Fibroblast of lung (primary cell): Measurements from ENCODE around the gene SECISBP2L. TPM values are rescaled to one million over a fixed set of nuclear protein-coding genes. Genes with fewer than 3 reads are reported as not detected.

Experiments
- DNase-seq, 2 donors: peaks; one replicate each; pipeline versions ENCODE4 v3.0.0 to v3.0.0-alpha.2; 2010; ENCODE audit warnings: low read depth in 2 of 2
- H2AFZ ChIP-seq: 2 replicates; pipeline ENCODE4 v1.5.1; 2012; ENCODE audit warnings: low read length, control low read depth, inconsistent platforms
- H3K27ac ChIP-seq: 2 replicates; pipeline ENCODE4 v1.5.1; 2011; ENCODE audit warnings: low read length, control low read depth; ENCODE audit not compliant: insufficient read depth
- H3K27me3 ChIP-seq: 2 replicates; pipeline ENCODE4 v1.5.1; 2011; ENCODE audit warnings: mild to moderate bottlenecking, low read length; ENCODE audit not compliant: control insufficient read depth, insufficient read depth
- H3K36me3 ChIP-seq: 2 replicates; pipeline ENCODE4 v1.5.1; 2011; ENCODE audit warnings: low read length; ENCODE audit not compliant: control insufficient read depth, insufficient read depth
- H3K4me1 ChIP-seq: 2 replicates; pipeline ENCODE4 v1.5.1; 2011; ENCODE audit warnings: low read length; ENCODE audit not compliant: control insufficient read depth, insufficient read depth; ENCODE audit errors: extremely low read depth
- H3K4me2 ChIP-seq: 2 replicates; pipeline ENCODE4 v1.5.1; 2011; ENCODE audit warnings: low read length, control low read depth; ENCODE audit not compliant: insufficient read depth; ENCODE audit errors: extremely low read depth
- H3K4me3 ChIP-seq, 4 experiments: fragments of 200-600 bp in 1 of 4; sonication (generic) in 1 of 4; replicated peaks in 1 of 4; 2 replicates each; pipeline ENCODE4 v1.5.1; 2011 to 2016; ENCODE audit warnings: low read length in 4 of 4, low read depth in 3 of 4, mild to moderate bottlenecking in 3 of 4, control low read depth in 2 of 4, inconsistent platforms in 1 of 4, mixed read lengths in 1 of 4; ENCODE audit not compliant: insufficient read depth in 1 of 4; ENCODE audit errors: control extremely low read depth in 1 of 4
- H3K79me2 ChIP-seq: 2 replicates; pipeline ENCODE4 v1.5.1; 2012; ENCODE audit warnings: mild to moderate bottlenecking, low read length, inconsistent platforms; ENCODE audit not compliant: control insufficient read depth, insufficient read depth
- H3K9ac ChIP-seq: 2 replicates; pipeline ENCODE4 v1.5.1; 2011; ENCODE audit warnings: mild to moderate bottlenecking, low read length, control low read depth; ENCODE audit not compliant: insufficient read depth
- H3K9me3 ChIP-seq: 2 replicates; pipeline ENCODE4 v1.5.1; 2012; ENCODE audit warnings: low read depth, low read length; ENCODE audit not compliant: control insufficient read depth, insufficient read depth
- H4K20me1 ChIP-seq: 2 replicates; pipeline ENCODE4 v1.5.1; 2011; ENCODE audit warnings: low read length; ENCODE audit not compliant: control insufficient read depth, insufficient read depth; ENCODE audit errors: extremely low read depth
- EZH2 ChIP-seq: IDR thresholded peaks from 2 replicates; pipeline ENCODE4 v1.5.1; 2012; ENCODE audit warnings: low read length, control low read depth, mild to moderate bottlenecking; ENCODE audit errors: missing control alignments
- polyA plus RNA-seq, 2 donors: library from polyadenylated mRNA; depleted of rRNA in 1 of 2; stranded (reverse) in 1 of 2; unstranded in 1 of 2; fragments of >200 nt; gene quantifications; 2 replicates each; pipeline ENCODE4 v1.2.1, GENCODE V29; 2011 to 2012; ENCODE audit warnings: missing spikeins in 1 of 2
- total RNA-seq: library from RNA; depleted of rRNA; stranded (reverse); fragments of >200 nt; gene quantifications from 2 replicates; pipeline ENCODE4 v1.2.1, GENCODE V29; 2014
- TF ChIP-seq, protein P1 (sequence below), 2 donors: IDR thresholded peaks in 1 of 2; conservative IDR thresholded peaks in 1 of 2; 1 replicate in 1 of 2; 2 replicates in 1 of 2; pipeline ENCODE4 v1.5.1; 2011 to 2012; ENCODE audit warnings: low read length in 2 of 2, control low read depth in 1 of 2, inconsistent platforms in 1 of 2, low read depth in 1 of 2, mild to moderate bottlenecking in 1 of 2

Gene SECISBP2L
- total and polyA plus RNA-seq, 2 donors (not counting 1 experiment from before 2014, with no cell fraction given) = 25.7 to 44.3 TPM

DNA sequence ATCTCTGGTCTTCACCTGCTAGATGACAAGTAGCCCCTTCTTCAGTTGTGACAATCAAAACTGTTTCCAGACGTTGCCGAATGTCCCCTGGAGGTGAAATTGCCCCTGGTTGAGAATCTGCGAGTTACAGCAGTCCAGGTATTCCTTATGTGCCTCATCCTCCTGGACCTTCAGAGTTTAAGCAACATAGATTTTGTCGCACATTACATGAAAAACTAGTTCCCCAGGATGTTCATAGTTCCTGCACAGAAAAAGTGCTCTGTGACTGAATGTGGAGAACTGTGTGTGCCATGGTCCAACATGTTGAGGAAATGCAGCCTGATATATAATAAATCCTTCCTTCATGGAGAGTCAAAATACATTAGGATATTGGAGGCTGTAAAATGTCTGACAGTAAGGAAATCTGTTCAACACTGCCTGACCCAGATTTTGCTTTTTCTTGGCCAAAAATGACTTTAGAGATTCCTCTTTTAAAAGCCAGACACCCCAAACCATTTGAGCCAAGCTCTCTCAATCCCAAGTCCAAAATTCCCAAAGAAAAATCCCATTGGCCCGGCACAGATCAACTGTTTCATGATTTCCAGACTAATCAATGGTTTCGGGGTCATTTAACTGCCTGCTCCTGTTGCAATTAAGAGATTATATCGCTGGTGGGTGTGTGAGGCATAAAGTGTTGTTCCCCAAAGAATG, 62.1 kb downstream of the SECISBP2L start:
- H3K27ac ChIP-seq = no peak overlapping the region
- no peaks in the 10 kb centered on the region for H3K36me3 ChIP-seq
- H3K9me3 ChIP-seq = no peaks in the 10 kb centered on the region
- H3K79me2 ChIP-seq = no peaks in the 10 kb centered on the region
- TF ChIP-seq, protein P1, sequence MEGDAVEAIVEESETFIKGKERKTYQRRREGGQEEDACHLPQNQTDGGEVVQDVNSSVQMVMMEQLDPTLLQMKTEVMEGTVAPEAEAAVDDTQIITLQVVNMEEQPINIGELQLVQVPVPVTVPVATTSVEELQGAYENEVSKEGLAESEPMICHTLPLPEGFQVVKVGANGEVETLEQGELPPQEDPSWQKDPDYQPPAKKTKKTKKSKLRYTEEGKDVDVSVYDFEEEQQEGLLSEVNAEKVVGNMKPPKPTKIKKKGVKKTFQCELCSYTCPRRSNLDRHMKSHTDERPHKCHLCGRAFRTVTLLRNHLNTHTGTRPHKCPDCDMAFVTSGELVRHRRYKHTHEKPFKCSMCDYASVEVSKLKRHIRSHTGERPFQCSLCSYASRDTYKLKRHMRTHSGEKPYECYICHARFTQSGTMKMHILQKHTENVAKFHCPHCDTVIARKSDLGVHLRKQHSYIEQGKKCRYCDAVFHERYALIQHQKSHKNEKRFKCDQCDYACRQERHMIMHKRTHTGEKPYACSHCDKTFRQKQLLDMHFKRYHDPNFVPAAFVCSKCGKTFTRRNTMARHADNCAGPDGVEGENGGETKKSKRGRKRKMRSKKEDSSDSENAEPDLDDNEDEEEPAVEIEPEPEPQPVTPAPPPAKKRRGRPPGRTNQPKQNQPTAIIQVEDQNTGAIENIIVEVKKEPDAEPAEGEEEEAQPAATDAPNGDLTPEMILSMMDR (conservative IDR thresholded peaks at IDR 0.05 in 1 of 2, IDR thresholded peaks at IDR 0.05 in 1 of 2; ENCODE audit: low read depth in 1 of 2, low read length in 2 of 2) = no peak
- no peak for TF ChIP-seq EZH2
- H3K4me3 ChIP-seq = no peak overlapping the region
- H2AFZ ChIP-seq = no peak overlapping the region
- no peaks in the 10 kb centered on the region for H4K20me1 ChIP-seq
- no peak for DNase-seq
- H3K9ac ChIP-seq = no peak overlapping the region
- H3K4me1 ChIP-seq = no peaks in the 10 kb centered on the region
- H3K27me3 ChIP-seq = no peaks in the 10 kb centered on the region
- H3K4me2 ChIP-seq = no peak overlapping the region

DNA sequence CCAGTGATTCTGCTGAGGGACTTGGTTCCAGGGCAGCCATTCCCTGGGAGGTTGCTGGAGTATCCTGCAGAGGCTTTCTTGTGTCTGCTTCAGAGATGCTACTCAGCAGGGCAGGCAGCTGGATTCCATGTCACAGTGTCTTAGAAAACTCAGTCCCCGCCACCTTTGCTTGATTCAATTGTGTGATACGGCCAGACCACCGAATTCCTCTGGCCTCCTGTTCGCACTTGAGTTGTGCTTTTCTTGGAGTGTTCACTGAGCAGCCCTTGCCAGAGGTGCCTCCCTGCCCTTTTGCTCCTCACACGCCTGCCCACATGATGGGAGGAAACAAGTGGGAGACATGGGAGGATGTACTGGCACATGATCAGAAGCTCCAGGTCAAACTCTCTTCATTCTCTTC, 62.9 kb downstream of the SECISBP2L start:
- Histone ChIP-seq H3K27me3 (no peaks in the 10 kb centered on the region), H3K4me3 (no peak overlapping the region), H2AFZ (no peak overlapping the region), H3K79me2 (no peaks in the 10 kb centered on the region), H3K27ac (no peak overlapping the region), H3K9me3 (no peaks in the 10 kb centered on the region), H3K4me2 (no peak overlapping the region), H3K9ac (no peak overlapping the region), H3K36me3 (no peaks in the 10 kb centered on the region), H3K4me1 (no peaks in the 10 kb centered on the region), H4K20me1 (no peaks in the 10 kb centered on the region)
- DNase-seq = no peak
- TF ChIP-seq, protein P1 (conservative IDR thresholded peaks at IDR 0.05 in 1 of 2, IDR thresholded peaks at IDR 0.05 in 1 of 2; ENCODE audit: low read depth in 1 of 2, low read length in 2 of 2) = no peak
- no peak for TF ChIP-seq EZH2

GRCh38 chr15:48981941-48982340, 64.3 kb downstream of the SECISBP2L start:
- H3K79me2 ChIP-seq = no peaks in the 10 kb centered on the region
- no peak overlapping the region for H3K27ac ChIP-seq
- TF ChIP-seq EZH2 = no peak
- TF ChIP-seq, protein P1 (conservative IDR thresholded peaks at IDR 0.05 in 1 of 2, IDR thresholded peaks at IDR 0.05 in 1 of 2; ENCODE audit: low read depth in 1 of 2, low read length in 2 of 2) = no peak
- H2AFZ ChIP-seq = no peak overlapping the region
- H3K9ac ChIP-seq = no peak overlapping the region
- H3K4me1 ChIP-seq = no peaks in the 10 kb centered on the region
- DNase-seq = no peak
- H4K20me1 ChIP-seq = no peaks in the 10 kb centered on the region
- no peaks in the 10 kb centered on the region for H3K27me3 ChIP-seq
- H3K9me3 ChIP-seq = no peaks in the 10 kb centered on the region
- H3K4me2 ChIP-seq = no peak overlapping the region
- H3K4me3 ChIP-seq = no peak overlapping the region
- no peaks in the 10 kb centered on the region for H3K36me3 ChIP-seq
